SK-N-SH treated with all-trans-retinoic acid at 6 μM for 48 hours (cell line): ENCODE data around the gene NSD1.

ENCODE experiments used
- ATAC-seq: fragments of 200-7000 bp; cut with Tn5 transposase; 3 replicates; pipeline ENCODE4 v1.9.1; 2020; ENCODE audit warnings: mild to moderate bottlenecking, moderate library complexity
- ARNTL ChIP-seq: fragments of 450-650 bp; formaldehyde crosslinking; IDR thresholded peaks from 2 replicates; pipeline ENCODE4 v1.5.0; 2020; ENCODE audit warnings: low read depth, mild to moderate bottlenecking, moderate library complexity, borderline replicate concordance
- BACH2 ChIP-seq: fragments of 250-450 bp; sonication (Bioruptor Pico); IDR thresholded peaks from 2 replicates; pipeline ENCODE4 v1.9.0; 2021; ENCODE audit warnings: mild to moderate bottlenecking, borderline replicate concordance
- CSDC2 ChIP-seq: fragments of 250-450 bp; sonication (Bioruptor Pico); IDR thresholded peaks from 2 replicates; pipeline ENCODE4 v1.5.0; 2020; ENCODE audit warnings: mild to moderate bottlenecking, moderate library complexity
- CSRNP3 ChIP-seq: fragments of 250-450 bp; sonication (Bioruptor Pico); IDR thresholded peaks from 2 replicates; pipeline ENCODE4 v1.5.1; 2021; ENCODE audit warnings: mild to moderate bottlenecking, moderate library complexity
- ESRRG ChIP-seq: fragments of 250-450 bp; sonication (Bioruptor Pico); IDR thresholded peaks from 2 replicates; pipeline ENCODE4 v1.6.1; 2021; ENCODE audit warnings: mild to moderate bottlenecking
- GLIS3 ChIP-seq: fragments of 250-450 bp; sonication (Bioruptor Pico); IDR thresholded peaks from 2 replicates; pipeline ENCODE4 v1.5.0; 2020; ENCODE audit warnings: mild to moderate bottlenecking, moderate library complexity
- RARB ChIP-seq: fragments of 250-450 bp; sonication (Bioruptor Pico); IDR thresholded peaks from 2 replicates; pipeline ENCODE4 v1.8.0; 2021; ENCODE audit warnings: mild to moderate bottlenecking, moderate library complexity
- TCF4 ChIP-seq: fragments of 250-450 bp; sonication (Bioruptor Pico); IDR thresholded peaks from 2 replicates; pipeline ENCODE4 v1.8.0; 2021; ENCODE audit warnings: mild to moderate bottlenecking, moderate library complexity, borderline replicate concordance
- TOX ChIP-seq: fragments of 250-450 bp; sonication (Bioruptor Pico); IDR thresholded peaks from 2 replicates; pipeline ENCODE4 v1.8.0; 2021; ENCODE audit warnings: mild to moderate bottlenecking, moderate library complexity, borderline replicate concordance
- ZFP3 ChIP-seq: fragments of 250-450 bp; sonication (Bioruptor Pico); IDR thresholded peaks from 2 replicates; pipeline ENCODE4 v1.5.0; 2020; ENCODE audit warnings: mild to moderate bottlenecking, moderate library complexity
- ZFP30 ChIP-seq: fragments of 450-650 bp; formaldehyde crosslinking; IDR thresholded peaks from 2 replicates; pipeline ENCODE4 v1.5.0; 2022; ENCODE audit warnings: mild to moderate bottlenecking, moderate library complexity
- ZNF70 ChIP-seq: fragments of 450-650 bp; formaldehyde crosslinking; IDR thresholded peaks from 2 replicates; pipeline ENCODE4 v1.5.0; 2020; ENCODE audit warnings: mild to moderate bottlenecking, moderate library complexity
- ZNF8 ChIP-seq: fragments of 450-650 bp; formaldehyde crosslinking; IDR thresholded peaks from 2 replicates; pipeline ENCODE4 v1.5.0; 2020; ENCODE audit warnings: mild to moderate bottlenecking, moderate library complexity
- TF ChIP-seq, protein P1 (sequence below): fragments of 250-450 bp; sonication (Bioruptor Pico); IDR thresholded peaks from 2 replicates; pipeline ENCODE4 v1.5.1; 2020; ENCODE audit warnings: low read depth, mild to moderate bottlenecking, moderate library complexity
- TF ChIP-seq, protein P2 (sequence below): fragments of 250-450 bp; sonication (Bioruptor Pico); IDR thresholded peaks from 2 replicates; pipeline ENCODE4 v1.5.0; 2020; ENCODE audit warnings: mild to moderate bottlenecking, moderate library complexity
- TF ChIP-seq, protein P3 (sequence below): fragments of 250-450 bp; sonication (Bioruptor Pico); IDR thresholded peaks from 2 replicates; pipeline ENCODE4 v1.8.0; 2020; ENCODE audit warnings: mild to moderate bottlenecking, moderate library complexity, borderline replicate concordance
- TF ChIP-seq, protein P4 (sequence below): fragments of 250-450 bp; sonication (Bioruptor Pico); IDR thresholded peaks from 2 replicates; pipeline ENCODE4 v1.8.0; 2021; ENCODE audit warnings: low read depth, mild to moderate bottlenecking, moderate library complexity, borderline replicate concordance

Gene NSD1

GRCh38 chr5:177198738-177199137 lies 65.2 kb downstream of the NSD1 start (continued):
- TF ChIP-seq, protein P1, sequence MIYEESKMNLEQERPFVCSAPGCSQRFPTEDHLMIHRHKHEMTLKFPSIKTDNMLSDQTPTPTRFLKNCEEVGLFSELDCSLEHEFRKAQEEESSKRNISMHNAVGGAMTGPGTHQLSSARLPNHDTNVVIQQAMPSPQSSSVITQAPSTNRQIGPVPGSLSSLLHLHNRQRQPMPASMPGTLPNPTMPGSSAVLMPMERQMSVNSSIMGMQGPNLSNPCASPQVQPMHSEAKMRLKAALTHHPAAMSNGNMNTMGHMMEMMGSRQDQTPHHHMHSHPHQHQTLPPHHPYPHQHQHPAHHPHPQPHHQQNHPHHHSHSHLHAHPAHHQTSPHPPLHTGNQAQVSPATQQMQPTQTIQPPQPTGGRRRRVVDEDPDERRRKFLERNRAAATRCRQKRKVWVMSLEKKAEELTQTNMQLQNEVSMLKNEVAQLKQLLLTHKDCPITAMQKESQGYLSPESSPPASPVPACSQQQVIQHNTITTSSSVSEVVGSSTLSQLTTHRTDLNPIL (CRISPR knock-in tag) = no peak
- TF ChIP-seq BACH2 (CRISPR knock-in tag) (no peak), GLIS3 (no peak), ZFP30 (no peak), ESRRG (CRISPR knock-in tag) (no peak), RARB (no peak)
- TF ChIP-seq, all 23 proteins: peak for 0

DNA sequence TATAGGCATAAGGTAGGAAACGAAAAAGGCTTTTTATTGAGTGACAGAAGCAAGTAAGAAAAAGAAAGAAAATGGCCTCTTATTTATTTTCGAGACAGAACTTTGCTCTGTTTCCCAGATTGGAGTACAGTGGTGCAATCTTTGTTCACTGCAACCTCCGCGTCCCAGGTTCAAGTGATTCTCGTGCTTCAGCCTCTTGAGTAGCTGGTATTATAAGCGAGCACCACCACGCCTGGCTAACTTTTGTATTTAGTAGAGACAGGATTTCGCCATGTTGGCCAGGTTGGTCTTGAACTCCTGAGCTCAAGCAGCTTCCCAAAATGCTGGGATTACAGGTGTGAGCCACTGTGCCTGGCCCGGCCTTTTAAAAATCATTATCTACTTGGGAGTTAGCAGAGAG lies 70.7 kb downstream of the NSD1 start:
- ATAC-seq = no peak
- TF ChIP-seq, protein P2, sequence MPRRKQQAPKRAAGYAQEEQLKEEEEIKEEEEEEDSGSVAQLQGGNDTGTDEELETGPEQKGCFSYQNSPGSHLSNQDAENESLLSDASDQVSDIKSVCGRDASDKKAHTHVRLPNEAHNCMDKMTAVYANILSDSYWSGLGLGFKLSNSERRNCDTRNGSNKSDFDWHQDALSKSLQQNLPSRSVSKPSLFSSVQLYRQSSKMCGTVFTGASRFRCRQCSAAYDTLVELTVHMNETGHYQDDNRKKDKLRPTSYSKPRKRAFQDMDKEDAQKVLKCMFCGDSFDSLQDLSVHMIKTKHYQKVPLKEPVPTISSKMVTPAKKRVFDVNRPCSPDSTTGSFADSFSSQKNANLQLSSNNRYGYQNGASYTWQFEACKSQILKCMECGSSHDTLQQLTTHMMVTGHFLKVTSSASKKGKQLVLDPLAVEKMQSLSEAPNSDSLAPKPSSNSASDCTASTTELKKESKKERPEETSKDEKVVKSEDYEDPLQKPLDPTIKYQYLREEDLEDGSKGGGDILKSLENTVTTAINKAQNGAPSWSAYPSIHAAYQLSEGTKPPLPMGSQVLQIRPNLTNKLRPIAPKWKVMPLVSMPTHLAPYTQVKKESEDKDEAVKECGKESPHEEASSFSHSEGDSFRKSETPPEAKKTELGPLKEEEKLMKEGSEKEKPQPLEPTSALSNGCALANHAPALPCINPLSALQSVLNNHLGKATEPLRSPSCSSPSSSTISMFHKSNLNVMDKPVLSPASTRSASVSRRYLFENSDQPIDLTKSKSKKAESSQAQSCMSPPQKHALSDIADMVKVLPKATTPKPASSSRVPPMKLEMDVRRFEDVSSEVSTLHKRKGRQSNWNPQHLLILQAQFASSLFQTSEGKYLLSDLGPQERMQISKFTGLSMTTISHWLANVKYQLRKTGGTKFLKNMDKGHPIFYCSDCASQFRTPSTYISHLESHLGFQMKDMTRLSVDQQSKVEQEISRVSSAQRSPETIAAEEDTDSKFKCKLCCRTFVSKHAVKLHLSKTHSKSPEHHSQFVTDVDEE = no peak
- TF ChIP-seq GLIS3 (no peak), BACH2 (CRISPR knock-in tag) (no peak), ZFP3 (CRISPR knock-in tag) (no peak), CSDC2 (CRISPR knock-in tag) (no peak), TCF4 (no peak), RARB (no peak)
- TF ChIP-seq, protein P3, sequence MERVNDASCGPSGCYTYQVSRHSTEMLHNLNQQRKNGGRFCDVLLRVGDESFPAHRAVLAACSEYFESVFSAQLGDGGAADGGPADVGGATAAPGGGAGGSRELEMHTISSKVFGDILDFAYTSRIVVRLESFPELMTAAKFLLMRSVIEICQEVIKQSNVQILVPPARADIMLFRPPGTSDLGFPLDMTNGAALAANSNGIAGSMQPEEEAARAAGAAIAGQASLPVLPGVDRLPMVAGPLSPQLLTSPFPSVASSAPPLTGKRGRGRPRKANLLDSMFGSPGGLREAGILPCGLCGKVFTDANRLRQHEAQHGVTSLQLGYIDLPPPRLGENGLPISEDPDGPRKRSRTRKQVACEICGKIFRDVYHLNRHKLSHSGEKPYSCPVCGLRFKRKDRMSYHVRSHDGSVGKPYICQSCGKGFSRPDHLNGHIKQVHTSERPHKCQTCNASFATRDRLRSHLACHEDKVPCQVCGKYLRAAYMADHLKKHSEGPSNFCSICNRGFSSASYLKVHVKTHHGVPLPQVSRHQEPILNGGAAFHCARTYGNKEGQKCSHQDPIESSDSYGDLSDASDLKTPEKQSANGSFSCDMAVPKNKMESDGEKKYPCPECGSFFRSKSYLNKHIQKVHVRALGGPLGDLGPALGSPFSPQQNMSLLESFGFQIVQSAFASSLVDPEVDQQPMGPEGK = no peak

GRCh38 chr5:177209610-177210009 lies 76.0 kb downstream of the NSD1 start:
- no peak for TF ChIP-seq ESRRG (CRISPR knock-in tag)
- no peak for TF ChIP-seq ARNTL (CRISPR knock-in tag)
- TF ChIP-seq, protein P4, sequence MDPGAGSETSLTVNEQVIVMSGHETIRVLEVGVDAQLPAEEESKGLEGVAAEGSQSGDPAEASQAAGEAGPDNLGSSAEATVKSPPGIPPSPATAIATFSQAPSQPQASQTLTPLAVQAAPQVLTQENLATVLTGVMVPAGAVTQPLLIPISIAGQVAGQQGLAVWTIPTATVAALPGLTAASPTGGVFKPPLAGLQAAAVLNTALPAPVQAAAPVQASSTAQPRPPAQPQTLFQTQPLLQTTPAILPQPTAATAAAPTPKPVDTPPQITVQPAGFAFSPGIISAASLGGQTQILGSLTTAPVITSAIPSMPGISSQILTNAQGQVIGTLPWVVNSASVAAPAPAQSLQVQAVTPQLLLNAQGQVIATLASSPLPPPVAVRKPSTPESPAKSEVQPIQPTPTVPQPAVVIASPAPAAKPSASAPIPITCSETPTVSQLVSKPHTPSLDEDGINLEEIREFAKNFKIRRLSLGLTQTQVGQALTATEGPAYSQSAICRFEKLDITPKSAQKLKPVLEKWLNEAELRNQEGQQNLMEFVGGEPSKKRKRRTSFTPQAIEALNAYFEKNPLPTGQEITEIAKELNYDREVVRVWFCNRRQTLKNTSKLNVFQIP (CRISPR knock-in tag) = no peak
- TF ChIP-seq, protein P3 = no peak
- TF ChIP-seq ZNF70 (CRISPR knock-in tag) = no peak
- TF ChIP-seq CSRNP3 = no peak
- no peak for TF ChIP-seq ZNF8
- TF ChIP-seq TOX (CRISPR knock-in tag) = no peak
- TF ChIP-seq, protein P2 = no peak
- TF ChIP-seq, all 23 proteins: peak for 0
- ATAC-seq = no peak
